Cardiac muscle cell (in vitro differentiated cells and primary cell): ENCODE data around the gene CCDC183. TPM values are rescaled to one million over a fixed set of nuclear protein-coding genes. Genes with fewer than 3 reads are reported as not detected.

Experiments
- DNase-seq, 2 donors: peaks; one replicate each; pipeline versions ENCODE4 v3.0.0 to v3.0.0-alpha.2; 2010 to 2017; ENCODE audit warnings: low read depth in 1 of 2, low spot score in 1 of 2
- H3K27ac ChIP-seq: fragments of 200-600 bp; sonication (generic); 2 replicates; pipeline ENCODE4 v1.5.1; 2016
- H3K27me3 ChIP-seq: fragments of 200-600 bp; sonication (generic); 2 replicates; pipeline ENCODE4 v1.6.0; 2016; ENCODE audit warnings: control low read depth
- H3K36me3 ChIP-seq: fragments of 200-600 bp; sonication (generic); 2 replicates; pipeline ENCODE4 v1.5.1; 2016; ENCODE audit warnings: control low read depth
- H3K4me1 ChIP-seq: fragments of 200-600 bp; sonication (generic); 2 replicates; pipeline ENCODE4 v1.8.1; 2017; ENCODE audit warnings: low read depth, mild to moderate bottlenecking, mixed run types
- H3K4me3 ChIP-seq: fragments of 200-600 bp; sonication (generic); 2 replicates; pipeline ENCODE4 v1.5.1; 2016; ENCODE audit warnings: mild to moderate bottlenecking
- H3K9me3 ChIP-seq: fragments of 200-600 bp; sonication (generic); 2 replicates; pipeline ENCODE4 v1.5.1; 2017; ENCODE audit warnings: low read depth, mild to moderate bottlenecking, control low read depth
- CTCF ChIP-seq: IDR thresholded peaks from 2 replicates; pipeline ENCODE4 v1.5.1; 2012; ENCODE audit warnings: low read depth, mild to moderate bottlenecking, low read length
- polyA plus RNA-seq: library from polyadenylated mRNA; unstranded; fragments of >200 nt; fragmentation: Nextera tagmentation; extraction: Ambion mirVana; gene quantifications from 2 replicates; pipeline ENCODE4 v1.2.1, GENCODE V29; 2016
- total RNA-seq: library from RNA; depleted of rRNA; stranded (reverse); fragments of >200 nt; gene quantifications from 2 replicates; pipeline ENCODE4 v1.2.3, GENCODE V29; 2016

Gene CCDC183
- total and polyA plus RNA-seq, 2 experiments from 2014 or later: 43.1 to 49.3 TPM

DNA sequence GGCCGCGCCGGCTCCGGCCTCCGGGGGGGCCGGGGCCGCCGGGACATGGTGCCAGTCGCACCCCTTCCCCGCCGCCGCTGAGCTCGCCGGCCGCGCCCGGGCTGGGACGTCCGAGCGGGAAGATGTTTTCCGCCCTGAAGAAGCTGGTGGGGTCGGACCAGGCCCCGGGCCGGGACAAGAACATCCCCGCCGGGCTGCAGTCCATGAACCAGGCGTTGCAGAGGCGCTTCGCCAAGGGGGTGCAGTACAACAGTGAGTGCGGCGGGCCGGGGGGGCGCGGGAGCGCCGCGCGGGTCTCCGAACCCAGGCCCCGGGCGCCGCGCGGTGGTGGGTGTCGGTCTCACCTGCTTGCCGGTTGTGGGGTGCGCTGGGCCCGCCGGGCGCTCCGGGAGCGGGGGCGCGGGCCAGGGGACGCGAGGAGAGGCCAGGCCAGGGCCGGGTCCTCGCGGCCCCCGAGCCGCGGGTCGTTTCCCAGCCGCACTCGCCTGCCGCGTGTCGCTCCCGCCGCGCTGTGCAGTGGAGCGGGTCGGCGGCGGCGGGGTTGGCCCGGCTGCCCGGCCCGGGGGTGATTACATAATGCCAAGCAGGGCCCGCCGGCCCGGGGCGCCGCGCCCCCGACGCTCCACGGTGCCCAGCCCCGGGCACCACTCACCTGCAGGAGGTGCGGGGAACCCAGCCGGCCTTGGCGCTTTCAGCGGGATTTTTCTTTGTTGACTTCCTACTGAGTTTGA lies 12.1 kb downstream of the CCDC183 start:
- DNase-seq: peak in 1 of 2 donors; percentile 35
- H3K4me3 ChIP-seq: peak overlapping the region; percentile 100
- peaks cover 7% of the 10 kb centered on the region for H3K36me3 ChIP-seq
- peak overlapping the region; percentile 99 for H3K27ac ChIP-seq
- H3K27me3 ChIP-seq: no peaks in the 10 kb centered on the region
- H3K9me3 ChIP-seq: no peaks in the 10 kb centered on the region
- peaks cover 23% of the 10 kb centered on the region for H3K4me1 ChIP-seq
- no peak for TF ChIP-seq CTCF

DNA sequence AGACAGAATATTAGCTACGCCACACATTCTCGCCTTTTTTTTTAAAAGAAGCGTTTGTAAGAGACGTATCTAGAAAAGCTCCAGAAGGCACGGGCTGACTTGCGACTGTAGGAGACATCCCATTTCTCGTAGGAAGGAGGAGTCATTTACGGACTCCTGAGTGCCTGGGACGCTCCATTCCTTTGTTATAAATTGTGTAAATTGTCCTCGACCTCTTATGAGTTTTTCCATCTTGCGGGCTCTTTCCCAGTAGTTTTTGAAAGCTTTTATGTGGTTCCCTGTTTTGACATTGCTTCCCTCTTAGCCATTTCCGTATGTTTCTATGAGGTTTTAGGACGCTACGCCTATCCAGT lies 12.6 kb downstream of the CCDC183 start:
- DNase-seq: peak; percentile 35 to 58
- no peak for TF ChIP-seq CTCF
- H3K27ac ChIP-seq: peak overlapping the region; percentile 99

DNA sequence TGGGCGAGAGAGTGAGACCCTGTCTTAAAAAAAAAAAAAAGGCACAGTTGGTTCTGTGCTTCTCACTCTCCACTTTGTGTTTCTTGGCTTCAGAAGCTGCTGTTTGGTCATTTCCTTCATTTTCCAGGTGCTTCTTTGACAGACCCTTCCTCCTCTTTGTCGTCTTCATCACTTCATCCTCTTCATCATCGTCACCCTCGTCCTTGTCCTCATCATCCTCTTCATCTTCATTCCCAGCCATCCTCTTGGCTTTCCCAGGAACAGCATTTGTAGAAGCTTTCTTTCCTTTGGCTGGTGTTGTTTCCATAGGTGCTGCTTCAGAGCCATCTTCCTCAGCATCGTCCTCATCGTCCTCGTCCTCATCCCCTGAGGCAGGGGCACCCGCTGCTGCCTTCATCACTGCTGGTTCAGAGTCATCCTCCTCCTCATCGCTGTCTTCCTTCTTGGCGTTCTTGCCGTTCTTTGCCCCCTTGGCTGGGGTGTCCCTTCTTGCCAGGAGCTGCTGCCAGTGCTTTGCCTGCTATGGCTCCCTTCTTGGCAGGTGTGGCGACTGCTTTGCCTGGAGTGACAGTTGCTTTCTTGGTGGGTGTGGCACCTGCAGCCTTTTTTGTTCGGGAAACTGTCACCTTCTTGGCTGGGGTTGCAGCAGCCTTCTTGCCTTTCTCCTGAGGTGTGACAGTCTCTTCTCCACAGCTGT lies 18.7 kb downstream of the CCDC183 start:
- no peak for TF ChIP-seq CTCF
- no peak for DNase-seq
- Histone ChIP-seq H3K27me3 (no peaks in the 10 kb centered on the region), H3K9me3 (no peaks in the 10 kb centered on the region), H3K4me1 (peaks cover 10% of the 10 kb centered on the region), H3K27ac (no peak overlapping the region), H3K4me3 (no peak overlapping the region), H3K36me3 (peaks cover 10% of the 10 kb centered on the region)

More for the DNA sequence above, 12.6 kb downstream of the CCDC183 start:
- peaks cover 7% of the 10 kb centered on the region for H3K36me3 ChIP-seq
- no peaks in the 10 kb centered on the region for H3K27me3 ChIP-seq
- H3K4me3 ChIP-seq: peak overlapping the region; percentile 100
- peaks cover 23% of the 10 kb centered on the region for H3K4me1 ChIP-seq
- H3K9me3 ChIP-seq: no peaks in the 10 kb centered on the region

- no peaks in the 10 kb centered on the region for H3K27me3 ChIP-seq
- H3K4me1 ChIP-seq: peaks cover 5% of the 10 kb centered on the region
- no peak for TF ChIP-seq CTCF
- no peak for DNase-seq
- H3K36me3 ChIP-seq: peaks cover 10% of the 10 kb centered on the region
- H3K4me3 ChIP-seq: no peak overlapping the region
- H3K27ac ChIP-seq: no peak overlapping the region
- no peaks in the 10 kb centered on the region for H3K9me3 ChIP-seq
These were observed 19.3 kb downstream of the CCDC183 start for GRCh38 chr9:136815422-136815782.

GRCh38 chr9:136820971-136821825 lies 25.1 kb downstream of the CCDC183 start:
- Histone ChIP-seq H3K4me3 (peak overlapping the region; percentile 15), H3K27me3 (no peaks in the 10 kb centered on the region), H3K27ac (peak overlapping the region; percentile 45), H3K36me3 (peaks cover 8% of the 10 kb centered on the region), H3K4me1 (peaks cover 3% of the 10 kb centered on the region), H3K9me3 (no peaks in the 10 kb centered on the region)
- DNase-seq: peak; percentile 66
- TF ChIP-seq CTCF: no peak
